CD4-positive, CD25-positive, alpha-beta regulatory T cell (primary cell): ENCODE results near the gene RNF227. TPM values are rescaled to one million over a fixed set of nuclear protein-coding genes. Genes with fewer than 3 reads are reported as not detected.

Experiments used
- ATAC-seq, 2 donors: fragments of 150-1000 bp; cut with Tn5 transposase; one replicate each; pipeline ENCODE4 v1.10.0; 2021; ENCODE audit warnings: low read depth in 2 of 2, moderate number of reproducible peaks in 2 of 2, moderate library complexity in 1 of 2
- DNase-seq, 3 donors: peaks; one replicate each; pipeline versions ENCODE4 v3.0.0 to v3.0.0-alpha.2; 2012 to 2022; ENCODE audit warnings: mixed read lengths in 1 of 3
- H3K27ac ChIP-seq: one replicate; pipeline ENCODE4 v1.7.0; 2013; ENCODE audit warnings: mild to moderate bottlenecking, low read length; ENCODE audit not compliant: insufficient read depth, poor library complexity, severe bottlenecking
- H3K27me3 ChIP-seq: one replicate; pipeline ENCODE4 v1.7.0; 2013; ENCODE audit warnings: low read length; ENCODE audit not compliant: control insufficient read depth, insufficient read depth
- H3K36me3 ChIP-seq: one replicate; pipeline ENCODE4 v1.7.0; 2013; ENCODE audit warnings: mild to moderate bottlenecking, low read length, moderate library complexity; ENCODE audit not compliant: control insufficient read depth, insufficient read depth
- H3K4me1 ChIP-seq: 2 replicates; pipeline ENCODE4 v1.7.0; 2013; ENCODE audit warnings: mild to moderate bottlenecking, low read length; ENCODE audit not compliant: insufficient read depth, control insufficient read depth, poor library complexity, severe bottlenecking
- H3K4me3 ChIP-seq: one replicate; pipeline ENCODE4 v1.7.0; 2013; ENCODE audit warnings: low read depth, mild to moderate bottlenecking, low read length, moderate library complexity
- H3K9me3 ChIP-seq, 2 experiments: 1 replicate in 1 of 2; 2 replicates in 1 of 2; pipeline ENCODE4 v1.7.0; 2013; ENCODE audit warnings: low read length in 2 of 2, mild to moderate bottlenecking in 1 of 2, moderate library complexity in 1 of 2; ENCODE audit not compliant: control insufficient read depth in 2 of 2
- H3K27ac Mint-ChIP-seq, 3 donors: one replicate each; pipeline ENCODE4 v1.8.0; 2020 to 2022; ENCODE audit warnings: mild to moderate bottlenecking in 3 of 3, mixed read lengths in 3 of 3, moderate library complexity in 2 of 3
- H3K27me3 Mint-ChIP-seq: one replicate; pipeline ENCODE4 v1.8.0; 2022; ENCODE audit warnings: mild to moderate bottlenecking, mixed read lengths
- H3K36me3 Mint-ChIP-seq: one replicate; pipeline ENCODE4 v1.8.0; 2020; ENCODE audit warnings: mixed read lengths
- H3K4me1 Mint-ChIP-seq, 4 donors: one replicate each; pipeline ENCODE4 v1.8.0; 2020 to 2022; ENCODE audit warnings: mixed read lengths in 4 of 4, mild to moderate bottlenecking in 1 of 4
- H3K4me3 Mint-ChIP-seq, 4 donors: one replicate each; pipeline ENCODE4 v1.8.0; 2020 to 2022; ENCODE audit warnings: mild to moderate bottlenecking in 4 of 4, mixed read lengths in 4 of 4, moderate library complexity in 3 of 4
- H3K9me3 Mint-ChIP-seq, 7 donors: one replicate each; pipeline ENCODE4 v1.8.0; 2020 to 2022; ENCODE audit warnings: mixed read lengths in 7 of 7, mild to moderate bottlenecking in 3 of 7, moderate library complexity in 2 of 7
- polyA plus RNA-seq, 4 donors: library from polyadenylated mRNA; unstranded; fragments of 300-500 nt; fragmentation: Illumina TruSeq; gene quantifications; one replicate each; pipeline ENCODE4 v1.2.3, GENCODE V29; 2021
- total RNA-seq: library from RNA; stranded (reverse); gene quantifications from one replicate; pipeline ENCODE4 v1.2.3, GENCODE V29; 2022

RNF227 gene
- total and polyA plus RNA-seq, 5 donors from 2014 or later = 0.92 to 5.0 (median 2.4) TPM

- Mint-ChIP-seq H3K27me3 (peaks cover 6% of the 10 kb centered on the region), H3K4me3 (no peak overlapping the region), H3K4me1 (peaks cover 4 to 11% (median 8%) of the 10 kb centered on the region in 4 donors), H3K27ac (no peak overlapping the region), H3K9me3 (no peaks in the 10 kb centered on the region), H3K36me3 (peaks cover 4% of the 10 kb centered on the region)
- no peaks in the 10 kb centered on the region for H3K27me3 ChIP-seq
- peaks cover 51% of the 10 kb centered on the region for H3K4me1 ChIP-seq
- H3K9me3 ChIP-seq = no peaks in the 10 kb centered on the region
- peaks cover 14% of the 10 kb centered on the region for H3K36me3 ChIP-seq
- peak overlapping the region; percentile 64 for H3K4me3 ChIP-seq
- no peak for ATAC-seq
- H3K27ac ChIP-seq = peak overlapping the region; percentile 67
- no peak for DNase-seq
Measured at GRCh38 chr17:7881276-7882054, 34.6 kb downstream of the RNF227 start.

- Histone ChIP-seq H3K4me3 (peak overlapping the region; percentile 44), H3K36me3 (peaks cover 18% of the 10 kb centered on the region), H3K27me3 (no peaks in the 10 kb centered on the region), H3K27ac (peak overlapping the region; percentile 24), H3K9me3 (no peaks in the 10 kb centered on the region), H3K4me1 (peaks cover 41% of the 10 kb centered on the region)
- no peak overlapping the region for H3K27ac Mint-ChIP-seq
- ATAC-seq (no peak), DNase-seq (no peak)
- H3K27me3 Mint-ChIP-seq = no peaks in the 10 kb centered on the region
- H3K9me3 Mint-ChIP-seq = no peaks in the 10 kb centered on the region
- peaks cover 4% of the 10 kb centered on the region for H3K36me3 Mint-ChIP-seq
- peaks cover 11 to 13% (median 12%) of the 10 kb centered on the region in 4 donors for H3K4me1 Mint-ChIP-seq
- H3K4me3 Mint-ChIP-seq = no peak overlapping the region
Measured at GRCh38 chr17:7880076-7880868, 35.8 kb downstream of the RNF227 start.

- Histone ChIP-seq H3K27me3 (no peaks in the 10 kb centered on the region), H3K4me3 (no peak overlapping the region), H3K27ac (no peak overlapping the region), H3K9me3 (no peaks in the 10 kb centered on the region), H3K36me3 (peaks cover 20% of the 10 kb centered on the region), H3K4me1 (peaks cover 33% of the 10 kb centered on the region)
- no peak overlapping the region for H3K4me3 Mint-ChIP-seq
- H3K36me3 Mint-ChIP-seq = peaks cover 7% of the 10 kb centered on the region
- ATAC-seq (no peak), DNase-seq (no peak)
- H3K27me3 Mint-ChIP-seq = no peaks in the 10 kb centered on the region
- no peak overlapping the region for H3K27ac Mint-ChIP-seq
- peaks cover 11 to 21% (median 15%) of the 10 kb centered on the region in 4 donors for H3K4me1 Mint-ChIP-seq
- H3K9me3 Mint-ChIP-seq = no peaks in the 10 kb centered on the region
Measured at GRCh38 chr17:7878234-7878633, 37.9 kb downstream of the RNF227 start.

GRCh38 chr17:7875804-7876370, 40.2 kb downstream of the RNF227 start:
- Mint-ChIP-seq H3K4me1 (peaks cover 13 to 27% (median 19%) of the 10 kb centered on the region in 4 donors), H3K9me3 (no peaks in the 10 kb centered on the region), H3K27ac (peak overlapping the region in 2 of 3 donors; percentile 7 to 53), H3K4me3 (peak overlapping the region in 1 of 4 donors; percentile 86), H3K36me3 (peaks cover 7% of the 10 kb centered on the region), H3K27me3 (no peaks in the 10 kb centered on the region)
- H3K4me1 ChIP-seq = peaks cover 9% of the 10 kb centered on the region
- no peak overlapping the region for H3K27ac ChIP-seq
- H3K36me3 ChIP-seq = peaks cover 20% of the 10 kb centered on the region
- no peaks in the 10 kb centered on the region for H3K9me3 ChIP-seq
- DNase-seq (no peak), ATAC-seq (no peak)
- H3K4me3 ChIP-seq = no peak overlapping the region
- no peaks in the 10 kb centered on the region for H3K27me3 ChIP-seq

GRCh38 chr17:7873051-7873450, 43.0 kb downstream of the RNF227 start:
- Mint-ChIP-seq H3K27ac (peak overlapping the region in 1 of 3 donors; percentile 40), H3K36me3 (peaks cover 7% of the 10 kb centered on the region), H3K4me1 (peaks cover 18 to 34% (median 27%) of the 10 kb centered on the region in 4 donors), H3K9me3 (no peaks in the 10 kb centered on the region), H3K4me3 (no peak overlapping the region), H3K27me3 (no peaks in the 10 kb centered on the region)
- no peaks in the 10 kb centered on the region for H3K27me3 ChIP-seq
- ATAC-seq (no peak), DNase-seq (no peak)
- H3K36me3 ChIP-seq = peaks cover 6% of the 10 kb centered on the region
- no peak overlapping the region for H3K4me3 ChIP-seq
- H3K27ac ChIP-seq = no peak overlapping the region
- peaks cover 9% of the 10 kb centered on the region for H3K4me1 ChIP-seq
- H3K9me3 ChIP-seq = no peaks in the 10 kb centered on the region

- Mint-ChIP-seq H3K9me3 (no peaks in the 10 kb centered on the region), H3K4me1 (peaks cover 14 to 37% (median 18%) of the 10 kb centered on the region in 4 donors), H3K36me3 (peaks cover 19% of the 10 kb centered on the region), H3K27me3 (no peaks in the 10 kb centered on the region), H3K4me3 (peak overlapping the region; percentile 36 to 74 (median 56)), H3K27ac (peak overlapping the region; percentile 45 to 85 (median 81))
- Histone ChIP-seq H3K4me3 (peak overlapping the region; percentile 17), H3K27me3 (no peaks in the 10 kb centered on the region), H3K9me3 (no peaks in the 10 kb centered on the region), H3K36me3 (no peaks in the 10 kb centered on the region), H3K27ac (no peak overlapping the region), H3K4me1 (peaks cover 16% of the 10 kb centered on the region)
- ATAC-seq (peak; percentile 58 to 71), DNase-seq (peak in 1 of 3 donors; percentile 44)
Measured at GRCh38 chr17:7867881-7868329, 48.2 kb downstream of the RNF227 start.

- Mint-ChIP-seq H3K27ac (peak overlapping the region in 1 of 3 donors; percentile 42), H3K4me1 (peaks cover 13 to 39% (median 22%) of the 10 kb centered on the region in 4 donors), H3K27me3 (no peaks in the 10 kb centered on the region), H3K9me3 (no peaks in the 10 kb centered on the region), H3K4me3 (no peak overlapping the region), H3K36me3 (peaks cover 19% of the 10 kb centered on the region)
- ATAC-seq = no peak
- Histone ChIP-seq H3K27ac (no peak overlapping the region), H3K27me3 (no peaks in the 10 kb centered on the region), H3K4me1 (peaks cover 16% of the 10 kb centered on the region), H3K36me3 (no peaks in the 10 kb centered on the region), H3K4me3 (no peak overlapping the region), H3K9me3 (no peaks in the 10 kb centered on the region)
- DNase-seq = no peak
Measured at GRCh38 chr17:7864995-7865650, 51.0 kb downstream of the RNF227 start.
